ENCODE data around the gene NOP9. TPM values are rescaled to one million over a fixed set of nuclear protein-coding genes. Genes with fewer than 3 reads are reported as not detected.

Gene NOP9
- total RNA-seq, 2 experiments from 2014 or later, result 33.5 to 33.6 TPM

DNA sequence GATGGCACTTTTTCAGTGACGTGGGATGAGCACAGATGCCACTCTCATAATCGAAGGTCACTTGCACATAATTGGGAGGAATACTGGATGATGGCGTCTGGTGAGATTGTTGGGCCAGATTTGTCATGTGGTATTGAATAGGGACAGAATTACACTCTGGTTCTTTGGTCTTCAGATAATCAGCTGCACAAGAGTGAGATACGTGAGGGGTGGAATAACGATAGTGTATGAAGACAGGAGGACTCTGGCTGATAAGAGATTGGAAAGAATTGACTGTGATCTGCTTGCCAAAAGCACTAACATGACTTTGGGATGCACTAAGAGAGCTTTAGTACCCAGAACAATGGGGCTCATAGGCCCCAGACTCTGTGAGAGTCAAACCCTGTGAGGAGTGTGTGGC is 21.2 kb upstream of the NOP9 start:
- peak overlapping the region; percentile 77 for H3K27ac Mint-ChIP-seq
- ChIA-PET CTCF (interaction anchor here (0.9 to 8.1 kb wide), 9 partner anchors 13 to 153 kb away, joined by 3 to 85 read pairs (median 12); partner anchors contain the start of genes CHMP4A, CIDEB, DHRS1 and KHNYN), POLR2A (interaction anchor here (1.8 to 3.3 kb wide), 3 partner anchors 12 to 34 kb away, joined by 5 to 14 read pairs (median 9); partner anchors contain the start of genes DHRS1 and NOP9)
- ATAC-seq (no peak), DNase-seq (no peak)
- peaks cover 7% of the 10 kb centered on the region for H3K36me3 Mint-ChIP-seq (ENCODE audit: low read depth)
- peaks cover 54% of the 10 kb centered on the region for H3K4me1 Mint-ChIP-seq (ENCODE audit: low read depth)
- H3K4me3 Mint-ChIP-seq, result no peak overlapping the region
- H3K27me3 Mint-ChIP-seq, result no peaks in the 10 kb centered on the region
- H3K9me3 Mint-ChIP-seq, result peaks cover 3% of the 10 kb centered on the region
- intact Hi-C loops (cut with micrococcal nuclease), result no loop called here
- TF ChIP-seq CTCF (IDR thresholded peaks at IDR 0.05), result no peak

- CTCF ChIA-PET, result interaction anchor here (1.1 to 8.1 kb wide), 11 partner anchors 9 to 151 kb away, joined by 3 to 85 read pairs (median 9); partner anchors contain the start of genes CIDEB, DHRS1, IRF9 and KHNYN
- intact Hi-C loops (cut with micrococcal nuclease), result no loop called here
- peaks cover 7% of the 10 kb centered on the region for H3K36me3 Mint-ChIP-seq (ENCODE audit: low read depth)
- POLR2A ChIA-PET, result interaction anchor here (1.0 to 3.3 kb wide), 6 partner anchors 9 to 67 kb away, joined by 3 to 14 read pairs (median 4); partner anchors contain the start of genes CHMP4A, DHRS1 and NOP9
- no peaks in the 10 kb centered on the region for H3K27me3 Mint-ChIP-seq
- H3K27ac Mint-ChIP-seq, result peak overlapping the region; percentile 77
- peak; percentile 88 for ATAC-seq
- peaks cover 3% of the 10 kb centered on the region for H3K9me3 Mint-ChIP-seq
- peak; percentile 53 for TF ChIP-seq CTCF (IDR thresholded peaks at IDR 0.05)
- peaks cover 44% of the 10 kb centered on the region for H3K4me1 Mint-ChIP-seq (ENCODE audit: low read depth)
- DNase-seq, result peak; percentile 76
- no peak overlapping the region for H3K4me3 Mint-ChIP-seq
These were observed 20.1 kb upstream of the NOP9 start for GRCh38 chr14:24279301-24280186.

DNA sequence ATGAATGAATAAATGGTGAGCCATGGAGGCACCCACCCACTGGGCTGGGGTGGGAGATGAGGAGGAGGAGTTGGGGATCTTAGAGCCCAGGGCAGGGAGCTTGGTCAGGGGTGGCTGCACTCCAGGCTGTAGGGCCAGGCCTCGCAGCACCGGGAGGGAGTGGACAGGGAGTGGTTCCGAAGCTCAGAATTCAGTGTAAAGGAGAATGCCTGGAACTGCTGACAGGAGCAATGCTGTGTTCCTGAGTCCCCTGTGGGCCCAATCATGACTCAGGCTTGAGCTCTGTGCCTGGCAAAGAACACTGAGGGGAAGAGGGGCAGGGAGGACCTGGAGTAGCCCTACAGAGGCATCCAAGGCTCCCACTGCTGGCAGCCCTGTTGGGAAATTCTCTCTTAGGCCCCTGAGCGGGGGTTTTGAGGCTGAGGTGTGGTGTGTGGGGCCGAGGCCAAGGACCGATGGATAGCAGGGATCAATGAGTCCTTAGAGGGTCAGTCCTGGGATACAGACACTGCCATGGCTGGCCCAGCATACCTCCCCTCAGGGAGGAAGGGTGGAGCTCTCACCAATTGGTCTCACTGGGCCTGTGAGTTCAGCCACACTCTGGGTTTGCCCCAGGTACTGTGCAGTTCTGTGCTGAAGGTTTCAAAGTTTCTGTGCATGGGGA is 18.7 kb upstream of the NOP9 start:
- TF ChIP-seq CTCF (IDR thresholded peaks at IDR 0.05), result no peak
- no peak for ATAC-seq
- intact Hi-C loops (cut with micrococcal nuclease), result no loop called here
- POLR2A ChIA-PET, result interaction anchor here (0.8 to 3.3 kb wide), 5 partner anchors 8 to 68 kb away, joined by 3 to 14 read pairs (median 4); partner anchors contain the start of genes CHMP4A, DHRS1 and NOP9
- Mint-ChIP-seq H3K9me3 (peaks cover 3% of the 10 kb centered on the region), H3K27me3 (no peaks in the 10 kb centered on the region), H3K36me3 (ENCODE audit: low read depth) (peaks cover 7% of the 10 kb centered on the region), H3K27ac (no peak overlapping the region), H3K4me3 (no peak overlapping the region), H3K4me1 (ENCODE audit: low read depth) (peaks cover 45% of the 10 kb centered on the region)
- CTCF ChIA-PET, result interaction anchor here (1.1 to 8.1 kb wide), 10 partner anchors 10 to 191 kb away, joined by 3 to 85 read pairs (median 10); partner anchors contain the start of genes CIDEB, DHRS1, IRF9 and KHNYN
- DNase-seq, result no peak

GRCh38 chr14:24281636-24282035 is 18.0 kb upstream of the NOP9 start:
- ChIA-PET CTCF (interaction anchor here (1.9 to 8.1 kb wide), 5 partner anchors 8 to 39 kb away, joined by 7 to 85 read pairs (median 47); partner anchors contain the start of genes CIDEB, DHRS1, LTB4R and LTB4R2), POLR2A (interaction anchor here (0.6 to 1.6 kb wide), 4 partner anchors 8 to 39 kb away, joined by 3 to 4 read pairs (median 4); partner anchors contain the start of gene TINF2)
- Mint-ChIP-seq H3K4me3 (no peak overlapping the region), H3K9me3 (peaks cover 3% of the 10 kb centered on the region), H3K4me1 (ENCODE audit: low read depth) (peaks cover 44% of the 10 kb centered on the region), H3K36me3 (ENCODE audit: low read depth) (peaks cover 7% of the 10 kb centered on the region), H3K27ac (no peak overlapping the region), H3K27me3 (no peaks in the 10 kb centered on the region)
- ATAC-seq (no peak), DNase-seq (no peak)
- no peak for TF ChIP-seq CTCF (IDR thresholded peaks at IDR 0.05)
- intact Hi-C loops (cut with micrococcal nuclease), result no loop called here
